ENCODE measurements around the gene KLK12. TPM values are rescaled to one million over a fixed set of nuclear protein-coding genes. Genes with fewer than 3 reads are reported as not detected.

KLK12 gene
- total RNA-seq, 1 donor from 2014 or later = not detected

DNA sequence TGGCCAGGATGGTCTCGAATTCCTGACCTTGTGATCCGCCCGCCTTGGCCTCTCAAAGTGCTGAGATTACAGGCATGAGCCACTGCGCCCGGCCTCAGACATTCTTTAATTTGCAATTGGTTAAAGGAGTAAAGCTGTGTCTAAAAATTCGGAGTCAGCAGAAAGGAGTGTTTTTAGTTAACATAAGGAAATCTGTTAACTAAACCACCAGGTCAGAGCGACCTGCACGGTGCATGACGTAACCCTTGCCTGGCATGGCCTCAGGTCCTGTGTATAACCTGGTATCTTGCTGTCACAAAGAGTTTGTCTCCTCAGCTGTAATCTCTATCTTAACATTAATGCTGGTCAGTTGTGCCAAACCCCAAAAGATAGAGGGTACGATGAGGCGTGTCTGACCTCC is 9.5 kb upstream of the KLK12 start:
- DNase-seq = no peak

DNA sequence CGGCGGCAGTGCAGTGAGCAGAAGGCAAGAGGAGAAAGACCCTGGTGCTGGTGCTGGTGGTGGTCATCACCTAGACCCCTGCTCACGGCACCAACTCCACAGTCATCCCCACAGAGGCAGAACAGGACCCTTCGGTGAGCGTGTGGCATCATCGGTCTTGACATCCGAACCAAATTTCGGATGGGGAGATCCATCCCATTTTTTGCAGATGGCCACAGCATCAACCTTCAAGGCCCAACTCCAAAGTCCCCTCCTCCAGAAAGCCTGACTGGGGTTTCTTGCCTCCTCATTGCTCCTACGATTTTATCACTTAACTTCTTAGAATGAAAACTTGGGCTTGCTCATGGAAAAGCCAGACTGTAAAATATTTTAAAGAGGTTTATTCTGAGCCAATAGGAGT is 8.7 kb upstream of the KLK12 start:
- no peak for DNase-seq

DNA sequence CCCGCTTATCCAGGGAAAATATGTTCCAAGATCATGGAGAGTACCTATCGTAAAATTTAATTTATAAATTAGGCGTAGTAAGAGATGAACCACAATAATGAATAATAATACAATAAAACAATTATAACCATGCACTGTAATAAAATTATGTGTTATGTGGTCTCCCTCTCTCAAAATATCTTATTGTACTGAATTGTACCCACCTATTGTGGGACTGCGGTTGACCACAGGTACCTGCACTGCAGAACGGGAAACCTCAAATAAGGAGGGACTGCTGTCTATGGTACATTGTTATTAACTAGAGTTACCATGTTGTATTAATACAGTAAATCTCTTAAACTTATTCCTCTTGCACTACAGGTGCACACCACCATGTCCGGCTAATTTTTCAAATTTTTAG is 5.3 kb upstream of the KLK12 start:
- no peak for DNase-seq

DNA sequence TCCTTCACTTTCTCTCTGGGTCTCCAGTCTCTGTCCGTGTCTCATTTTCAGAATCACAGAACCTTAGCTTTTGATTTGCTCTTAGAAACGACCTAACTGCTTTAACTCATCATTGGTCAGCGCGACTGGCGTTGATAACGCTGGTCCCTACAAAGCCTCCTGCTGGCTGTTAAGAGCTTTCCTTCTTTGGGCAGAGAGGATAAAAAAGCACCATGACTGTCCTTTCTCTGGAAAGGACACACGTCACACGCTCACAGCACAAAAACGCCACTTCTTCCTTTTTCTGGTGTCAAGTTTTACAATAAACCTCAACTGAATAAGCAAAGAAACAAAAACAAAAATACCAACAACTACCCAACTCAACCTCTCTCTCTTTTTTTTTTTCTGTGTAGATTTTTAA is 1.7 kb upstream of the KLK12 start:
- no peak for DNase-seq

DNA sequence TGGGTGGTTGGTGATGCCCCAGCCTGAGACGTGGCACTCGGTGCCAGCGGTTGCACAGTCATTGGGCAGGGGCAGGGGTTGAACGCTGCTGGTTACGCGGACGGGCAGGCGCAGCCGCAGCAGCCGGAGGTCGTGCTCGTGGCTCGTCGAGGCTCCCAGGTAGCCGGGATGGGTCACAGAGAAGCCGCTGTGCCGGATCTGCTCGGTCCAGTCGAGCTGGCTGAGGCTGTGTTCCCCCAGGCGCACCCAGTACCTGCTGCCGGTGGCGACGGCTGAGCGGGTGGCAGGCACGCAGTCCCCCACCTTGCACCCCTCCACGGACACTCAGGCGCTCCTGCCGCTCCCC is 2.9 kb downstream of the KLK12 start:
- no peak for DNase-seq

DNA sequence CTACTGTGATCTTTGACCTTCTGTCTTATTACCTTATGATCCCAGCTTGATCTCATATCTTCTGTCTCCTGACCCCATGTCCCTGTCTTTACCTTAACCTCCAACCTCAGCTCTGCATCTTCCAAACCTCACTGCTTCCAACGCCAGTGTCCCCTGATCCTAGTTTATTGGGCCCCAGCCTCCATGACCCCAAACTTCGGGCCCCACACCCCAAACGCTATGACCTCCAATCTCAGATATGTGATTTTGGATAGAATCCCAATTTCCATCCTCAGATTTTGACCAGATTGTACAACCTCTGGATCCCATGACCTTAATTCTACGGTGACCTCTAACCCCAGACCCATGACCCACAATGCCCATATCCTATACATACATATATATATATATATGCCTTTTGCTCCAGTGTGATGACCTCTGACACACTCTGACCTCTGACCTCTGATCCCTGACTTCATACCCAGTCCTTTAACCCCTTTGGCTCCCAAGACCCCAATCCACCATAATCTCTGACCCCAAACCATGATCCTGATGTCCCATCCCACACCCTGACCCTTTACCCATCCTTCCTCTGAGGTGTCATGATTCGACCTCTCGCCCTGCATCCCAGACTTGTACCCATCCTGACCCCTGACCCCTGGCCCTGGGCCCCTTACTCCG is 3.5 kb downstream of the KLK12 start:
- no peak for DNase-seq

DNA sequence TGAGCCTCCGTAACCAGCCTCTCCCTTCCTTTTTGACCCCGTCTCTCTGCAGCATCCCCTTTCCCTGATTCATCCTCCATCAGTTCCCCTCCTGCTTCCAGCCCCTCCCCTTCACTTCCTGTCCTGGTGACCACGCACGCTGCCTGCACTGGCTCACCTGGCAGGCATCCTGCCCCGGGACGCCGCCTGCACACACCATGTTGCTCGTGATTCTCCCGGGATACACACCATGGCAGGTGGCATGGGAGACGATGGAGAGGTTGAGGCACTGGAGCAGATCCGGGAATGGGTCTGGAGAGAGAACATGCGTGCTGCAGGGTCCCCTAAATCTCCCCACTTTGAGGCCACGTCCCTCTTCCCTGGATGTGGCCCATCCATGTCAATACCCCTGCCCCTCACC is 4.2 kb downstream of the KLK12 start:
- no peak for DNase-seq

DNA sequence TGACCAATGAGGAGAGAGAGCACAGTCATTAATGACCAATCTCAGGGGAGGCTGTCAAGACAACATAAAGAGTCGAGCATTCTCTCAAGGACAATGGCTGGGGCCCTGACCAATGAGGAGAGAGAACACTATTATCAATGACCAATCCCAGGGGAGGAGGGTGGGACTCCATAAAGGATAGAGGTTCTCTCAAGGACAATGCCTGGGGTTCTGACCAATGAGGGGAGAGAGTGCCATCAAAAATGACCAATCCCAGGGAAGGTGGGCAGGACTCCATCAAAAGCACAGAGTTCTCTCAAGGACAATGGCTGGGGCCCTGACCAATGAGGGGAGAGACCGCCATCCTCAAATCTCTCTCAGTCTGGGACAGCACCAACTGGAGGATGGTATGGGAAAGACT is 5.1 kb downstream of the KLK12 start:
- DNase-seq = no peak

DNA sequence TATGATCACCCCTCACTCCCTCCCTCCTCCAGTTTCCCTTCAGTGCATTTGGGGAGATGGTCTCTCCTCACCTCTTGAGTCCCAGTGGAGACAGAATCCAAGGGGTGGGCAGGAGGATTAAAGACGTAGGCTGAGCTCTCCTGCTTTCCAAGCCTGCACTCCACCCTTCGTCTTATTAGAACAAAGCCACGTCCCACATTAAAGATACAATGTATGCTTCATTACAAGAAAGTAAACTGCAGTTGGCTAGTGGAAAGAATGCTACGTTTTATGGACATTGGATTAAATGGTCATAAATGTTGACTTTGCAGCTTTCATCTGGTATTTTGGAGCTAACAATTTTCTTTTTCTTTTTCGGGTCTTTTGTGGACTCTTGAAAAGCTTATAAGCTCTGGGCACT is 6.9 kb downstream of the KLK12 start:
- no peak for DNase-seq

DNA sequence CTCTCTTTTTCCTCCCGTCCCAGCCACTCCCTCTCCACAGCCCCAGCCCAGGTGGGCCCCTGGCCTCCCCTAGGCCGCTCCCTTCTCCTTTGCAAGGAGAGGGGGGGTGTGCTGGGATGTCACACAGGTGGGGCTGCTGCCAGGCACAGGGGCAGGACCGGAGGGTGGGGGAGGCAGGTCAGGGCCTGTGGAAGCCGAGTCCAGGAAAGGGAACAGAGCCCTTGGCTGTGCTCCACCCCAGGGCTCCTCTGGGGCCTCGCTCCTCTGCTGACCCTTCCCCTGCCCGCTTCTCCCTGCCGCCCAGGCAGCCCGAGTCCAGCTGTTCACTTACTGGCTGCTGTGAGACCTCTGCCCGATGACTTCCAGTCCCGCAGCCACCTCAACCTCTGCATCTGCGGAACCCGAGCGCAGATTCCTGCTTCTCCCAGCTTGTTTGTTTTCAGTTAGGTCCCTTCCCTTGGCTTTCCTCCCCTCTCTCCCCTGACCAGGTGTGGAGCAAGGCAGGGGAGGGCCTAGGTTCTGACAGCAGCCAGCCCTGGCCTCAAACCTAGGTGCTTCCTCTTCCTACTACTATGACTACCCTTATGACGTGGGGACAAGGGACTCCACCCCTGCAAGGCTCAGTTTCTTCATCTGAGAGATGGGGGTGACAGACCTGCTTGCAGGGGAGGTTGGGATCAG is 7.5 kb downstream of the KLK12 start:
- DNase-seq = no peak

DNA sequence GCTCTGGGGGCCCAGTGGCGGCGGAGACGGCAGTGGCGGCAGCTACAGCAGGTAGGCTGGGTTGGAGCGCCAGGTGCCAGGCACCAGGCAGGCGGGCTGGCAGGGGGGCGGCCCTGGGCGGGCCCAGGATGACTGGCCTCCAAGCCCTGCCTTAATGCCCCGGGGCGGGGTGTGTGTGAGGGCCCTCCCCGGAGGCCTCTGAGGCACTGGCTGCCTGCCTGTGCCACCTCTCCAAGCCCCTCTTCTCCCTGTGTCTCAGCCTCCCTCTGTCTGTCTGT is 8.3 kb downstream of the KLK12 start, which contains the start of gene KLK11:
Gene KLK11 (minus strand): TSS at position 63 of the 278 bp plus-strand sequence. CDS start 985 bp downstream, outside the sequence.
- no peak for DNase-seq

DNA sequence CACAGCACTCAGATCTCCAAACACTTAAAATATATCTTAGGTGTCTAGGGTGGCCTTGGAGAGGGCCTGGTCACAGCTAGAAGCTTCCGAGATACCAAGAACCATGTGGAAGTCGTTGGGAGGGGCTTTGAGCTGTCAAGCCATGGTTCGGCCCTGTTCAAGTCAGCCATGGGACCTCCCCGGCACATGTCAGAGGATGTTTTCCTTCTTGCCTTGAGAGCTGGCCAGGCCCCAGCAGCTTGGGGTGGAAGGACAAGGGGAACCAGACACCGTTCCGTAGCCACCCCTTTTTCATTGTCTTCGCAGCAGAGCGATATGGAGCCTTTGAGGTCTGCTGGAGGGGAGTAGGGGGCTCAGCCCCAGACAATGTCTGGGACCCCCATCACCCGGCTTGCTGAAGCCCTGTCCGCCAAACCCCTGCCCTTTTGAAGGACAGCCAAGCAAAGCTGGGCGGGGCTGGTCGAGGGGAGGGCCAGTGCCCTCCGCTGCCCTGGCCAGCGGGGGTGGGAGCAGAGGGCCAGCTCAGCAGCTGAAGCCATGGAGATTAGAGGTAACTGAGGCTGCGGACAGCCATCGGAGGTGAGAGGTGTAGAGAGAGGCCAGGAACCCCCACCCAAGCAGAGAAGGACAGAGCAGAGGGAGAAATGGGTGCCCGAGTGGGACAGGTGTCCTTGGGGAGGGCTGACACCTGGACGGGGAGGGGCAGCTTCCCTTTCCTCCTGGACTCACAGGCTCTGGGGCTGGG is 8.8 kb downstream of the KLK12 start:
- DNase-seq = no peak

DNA sequence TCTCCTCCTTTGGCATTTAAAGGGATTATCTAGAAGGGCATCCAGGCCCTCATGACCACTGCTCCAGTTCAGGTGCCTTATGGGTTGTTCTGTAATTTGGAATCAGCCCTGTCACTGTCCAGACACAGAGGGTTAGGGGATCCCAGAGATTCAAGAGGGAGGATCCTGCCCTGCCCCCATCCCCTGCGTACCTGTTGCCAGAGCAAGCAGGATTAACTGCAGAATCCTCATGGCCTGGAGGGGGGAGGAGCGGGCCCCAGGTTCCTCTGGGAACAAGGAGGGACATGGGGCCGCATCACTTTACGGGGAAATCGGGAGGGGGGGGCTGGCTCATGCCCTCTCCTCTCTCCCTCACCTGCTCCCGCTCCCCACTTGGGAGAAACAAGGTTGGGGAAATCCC is 9.4 kb downstream of the KLK12 start:
- no peak for DNase-seq

DNA sequence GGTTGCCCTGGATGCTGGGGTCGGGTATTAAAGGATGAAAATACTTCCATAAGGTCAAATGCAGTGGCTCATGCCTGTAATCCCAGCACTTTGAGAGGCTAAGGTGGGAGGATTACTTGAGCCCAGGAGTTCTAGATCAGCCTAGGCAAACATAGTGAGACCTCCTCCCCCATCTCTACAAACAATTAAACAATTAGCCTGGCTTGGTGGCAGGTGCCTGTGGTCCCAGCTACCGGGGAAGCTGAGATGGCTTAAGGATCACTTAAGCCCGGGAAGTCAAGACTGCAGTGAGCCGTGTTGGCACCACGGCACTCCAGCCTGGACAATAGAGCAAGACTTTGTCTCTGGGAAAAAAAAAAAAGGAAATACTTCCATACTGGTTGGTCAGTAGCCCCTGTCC is 9.9 kb downstream of the KLK12 start:
- no peak for DNase-seq

DNA sequence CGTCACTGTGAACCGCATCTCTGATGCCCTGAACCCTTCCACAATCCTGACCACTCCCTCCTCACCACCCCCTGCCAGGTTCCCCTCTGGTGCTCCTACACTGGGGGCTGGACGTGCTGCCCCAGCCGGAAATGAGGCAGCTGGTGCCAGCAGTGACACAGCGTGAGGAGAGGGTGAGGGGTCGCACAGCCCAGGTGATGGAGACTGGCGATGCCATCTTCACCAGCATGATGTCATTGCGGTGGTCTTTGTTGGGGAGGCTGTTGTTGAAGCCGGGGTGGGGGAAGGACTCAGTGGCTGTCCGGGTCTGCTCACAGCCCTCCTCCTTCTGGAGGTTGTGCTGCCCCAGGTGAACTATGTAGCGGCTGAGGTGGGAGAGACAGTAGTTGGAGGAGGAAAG is 10.9 kb downstream of the KLK12 start:
- no peak for DNase-seq

DNA sequence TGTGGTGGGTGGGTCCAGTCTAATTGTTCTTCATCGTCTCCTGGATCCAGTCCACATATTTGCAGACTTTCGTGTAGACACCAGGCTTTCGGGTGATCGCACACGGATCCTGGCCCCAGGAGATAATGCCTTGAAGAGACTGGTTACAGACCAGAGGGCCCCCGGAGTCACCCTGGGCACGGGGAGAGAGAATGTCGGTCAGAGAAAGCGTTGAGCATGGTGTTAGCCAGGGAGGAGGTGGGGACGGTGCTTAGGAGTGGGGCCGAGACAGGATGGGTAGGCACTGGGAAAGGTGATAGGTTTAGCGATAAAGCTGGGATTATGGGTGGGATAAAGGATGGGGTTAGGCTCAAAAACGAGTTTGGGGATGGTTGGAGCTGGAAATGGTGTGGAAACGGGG is 12.3 kb downstream of the KLK12 start:
- DNase-seq = no peak

DNA sequence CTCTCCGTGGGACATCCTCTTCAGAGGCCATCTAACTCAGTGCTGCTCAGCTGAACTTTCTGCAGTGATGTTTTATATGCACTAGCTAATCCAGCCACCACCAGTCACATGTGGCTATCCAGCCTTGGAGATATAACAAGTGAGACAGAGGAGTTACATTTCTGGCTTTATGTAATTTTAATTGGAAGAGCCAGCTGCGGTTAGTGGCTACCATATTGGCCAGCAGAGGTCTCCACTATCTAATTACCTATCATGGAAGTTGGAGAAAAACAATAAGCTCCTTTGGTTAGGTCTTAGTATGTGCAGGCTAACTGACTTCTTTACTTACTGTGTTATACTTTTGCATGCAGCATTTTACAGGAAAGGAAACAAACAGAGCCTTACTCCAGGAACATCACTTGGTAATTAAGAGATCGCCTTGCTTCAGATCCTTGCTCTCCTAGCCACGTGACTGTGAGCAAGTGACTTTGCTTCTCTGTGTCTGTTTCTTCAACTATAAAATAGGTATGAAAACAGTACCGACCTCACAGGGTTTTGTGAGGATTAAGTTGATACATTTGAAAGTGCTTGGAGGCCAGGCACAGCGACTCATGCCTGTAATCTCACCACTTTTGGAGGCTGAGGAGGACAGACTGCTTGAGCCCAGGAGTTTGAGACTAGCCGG is 13.7 kb downstream of the KLK12 start:
- no peak for DNase-seq

DNA sequence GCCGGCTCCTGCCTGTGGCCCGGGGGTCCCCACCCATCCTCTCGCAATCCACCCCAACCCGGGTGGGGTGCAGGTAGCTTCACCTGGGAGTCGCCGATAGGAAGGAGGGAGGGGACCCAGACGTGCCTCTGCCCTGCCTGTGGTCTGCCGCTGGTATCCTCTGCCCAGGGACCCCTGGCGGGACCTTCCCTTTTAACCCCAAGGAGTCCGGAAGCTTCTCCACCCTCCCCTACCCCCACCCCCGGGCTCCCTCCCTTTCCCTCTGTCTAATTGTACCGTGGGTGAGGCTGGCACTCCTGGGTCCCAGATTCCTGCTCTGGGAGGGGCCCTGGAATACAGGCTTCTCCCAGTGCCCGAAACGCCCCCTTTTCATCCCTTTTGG is 15.3 kb downstream of the KLK12 start, which contains the start of gene KLK10:
Gene KLK10 (minus strand): TSS at position 166 of the 382 bp plus-strand sequence. CDS start 579 bp downstream, outside the sequence.
- no peak for DNase-seq

DNA sequence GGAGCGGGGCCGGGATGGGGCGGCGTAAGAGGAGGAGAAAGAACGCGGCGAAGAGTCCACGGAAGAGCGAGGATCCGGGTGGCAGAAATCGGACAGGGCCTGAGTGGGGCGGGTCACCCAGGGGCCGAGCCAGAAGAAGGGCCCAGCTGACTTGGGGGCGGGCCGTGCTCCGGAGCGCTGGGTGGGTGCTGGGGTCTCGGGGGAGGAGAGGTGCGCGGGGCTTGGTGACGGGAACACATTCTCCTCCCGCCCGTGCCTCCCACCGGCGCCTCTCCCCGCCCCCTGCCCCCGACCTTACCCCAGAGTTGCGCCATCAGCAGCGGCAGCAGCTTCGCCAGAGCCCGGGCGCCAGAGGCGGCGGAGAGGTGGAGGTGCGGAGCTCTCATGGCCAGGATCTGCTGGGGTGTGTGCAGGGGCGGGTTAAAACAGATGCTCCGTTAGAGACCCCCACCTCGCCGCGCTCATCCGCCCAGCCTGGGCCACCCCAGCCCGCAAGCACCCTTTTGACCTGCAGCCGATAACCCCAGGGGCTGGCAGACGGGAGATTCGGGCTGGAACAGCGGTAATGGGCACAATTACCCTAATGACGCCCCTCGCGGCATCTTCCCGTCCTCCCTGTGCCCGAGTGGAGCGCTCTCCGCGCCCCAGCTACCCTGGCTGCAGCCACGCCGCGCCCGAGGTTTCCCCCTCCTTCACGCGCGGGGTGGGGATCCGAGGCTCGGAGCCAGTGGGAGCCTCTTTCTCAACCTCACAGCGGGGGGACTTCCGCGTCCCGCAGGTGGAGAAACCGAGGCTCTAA is 15.9 kb downstream of the KLK12 start:
- DNase-seq = no peak

DNA sequence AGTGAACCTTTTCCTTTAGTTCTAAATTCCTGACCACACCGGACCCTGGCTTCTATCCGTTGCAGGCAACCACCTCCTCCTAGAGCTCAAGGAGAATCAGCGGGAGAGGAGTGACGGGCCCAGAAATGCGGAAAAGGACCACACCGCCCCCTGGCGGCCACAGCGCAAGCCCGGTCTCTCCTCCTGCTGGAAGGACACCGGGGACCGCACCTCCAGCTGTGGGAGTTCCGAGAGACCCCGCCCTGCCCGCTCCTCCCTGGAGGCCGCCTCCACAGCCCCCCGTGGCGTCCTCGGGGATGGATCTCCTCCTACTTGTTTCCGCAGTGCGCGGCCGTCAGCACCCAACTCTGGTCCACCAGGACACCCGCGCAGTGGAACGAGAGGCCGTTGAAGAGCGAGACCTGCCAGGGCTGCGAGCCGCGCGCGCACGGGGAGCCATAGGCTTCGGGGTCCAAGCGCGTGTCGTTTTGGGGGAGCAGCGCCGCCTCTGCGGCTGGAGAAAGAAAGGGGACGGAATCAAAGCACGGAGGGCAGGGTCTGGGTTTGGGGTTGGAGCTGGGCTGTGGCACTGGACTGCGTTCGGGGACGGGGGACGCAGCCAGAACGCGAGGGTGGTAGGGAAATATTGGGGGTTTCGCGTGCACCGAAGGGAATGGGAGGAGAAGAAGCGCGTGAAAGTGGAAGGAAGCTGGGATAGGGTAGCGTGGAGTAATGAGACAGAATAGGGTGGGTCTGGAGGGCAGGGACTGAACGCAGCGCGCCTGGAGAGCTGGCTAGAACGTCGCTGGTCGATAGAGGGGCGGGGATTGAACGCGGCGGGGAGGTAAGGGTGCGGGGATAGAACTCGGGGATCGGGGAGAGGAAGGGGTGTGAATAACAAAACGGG is 17.8 kb downstream of the KLK12 start:
- peak; percentile 13 for DNase-seq

DNA sequence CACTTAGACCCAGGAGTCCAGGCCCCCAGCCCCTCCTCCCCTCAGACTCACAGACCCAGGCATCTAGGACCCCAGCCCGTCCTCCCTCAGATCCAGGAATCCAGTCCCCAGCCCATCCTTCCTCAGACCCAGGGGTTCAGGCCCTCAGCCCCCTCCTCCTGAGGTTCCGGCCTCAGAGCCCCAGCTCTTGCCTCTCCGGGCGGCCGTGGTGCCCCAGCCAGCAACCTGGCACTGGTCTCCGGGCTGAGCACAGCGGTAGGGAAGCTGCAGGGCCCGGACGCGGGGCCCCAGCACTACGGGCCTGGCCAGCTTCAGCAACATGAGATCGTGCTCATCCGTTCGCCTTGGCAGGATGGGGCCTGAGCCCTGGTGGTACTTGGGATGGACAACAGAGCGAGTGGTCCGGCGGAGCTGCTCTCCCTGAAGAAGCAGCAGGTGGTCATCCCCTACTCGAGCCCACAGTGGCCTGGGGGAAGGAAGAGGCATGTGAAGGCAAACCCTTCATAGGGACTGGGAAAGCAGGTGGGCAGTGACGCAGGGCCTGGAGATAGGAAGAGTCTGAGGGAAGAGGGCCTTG is 19.0 kb downstream of the KLK12 start:
- no peak for DNase-seq
